Loucy (cell line): ENCODE data around the gene LRP10.

Experiments used
- H2AFZ ChIP-seq: fragments of 200-600 bp; sonication (generic); 2 replicates; pipeline ENCODE4 v1.6.0; 2016; ENCODE audit warnings: antibody characterized with exemption, mild to moderate bottlenecking, low read length, moderate library complexity
- H3F3A ChIP-seq: fragments of 200-600 bp; 2 replicates; pipeline ENCODE4 v1.6.0; 2016; ENCODE audit warnings: antibody characterized with exemption, low read depth, mild to moderate bottlenecking
- H3K27me3 ChIP-seq: fragments of 200-600 bp; sonication (generic); 2 replicates; pipeline ENCODE4 v1.6.1; 2014; ENCODE audit warnings: low read length, mild to moderate bottlenecking; ENCODE audit not compliant: insufficient read depth, poor library complexity, severe bottlenecking
- H3K36me3 ChIP-seq: fragments of 200-600 bp; sonication (generic); 2 replicates; pipeline ENCODE4 v1.6.1; 2016; ENCODE audit warnings: low read length; ENCODE audit not compliant: insufficient read depth
- H3K4me1 ChIP-seq: fragments of 200-600 bp; sonication (generic); 2 replicates; pipeline ENCODE4 v1.5.1; 2014; ENCODE audit warnings: low read length, mild to moderate bottlenecking; ENCODE audit not compliant: insufficient read depth, poor library complexity, severe bottlenecking
- H3K4me2 ChIP-seq: fragments of 200-600 bp; sonication (generic); 2 replicates; pipeline ENCODE4 v1.6.0; 2014; ENCODE audit warnings: antibody characterized with exemption, low read length, low read depth, mild to moderate bottlenecking; ENCODE audit not compliant: poor library complexity, severe bottlenecking
- H3K4me3 ChIP-seq: fragments of 200-600 bp; sonication (generic); 2 replicates; pipeline ENCODE4 v1.5.1; 2014; ENCODE audit warnings: low read length, mild to moderate bottlenecking, mixed read lengths; ENCODE audit not compliant: poor library complexity, severe bottlenecking
- H3K79me2 ChIP-seq: fragments of 200-600 bp; sonication (generic); 2 replicates; pipeline ENCODE4 v1.6.1; 2014; ENCODE audit warnings: low read length; ENCODE audit not compliant: insufficient read depth
- H3K9ac ChIP-seq: fragments of 200-600 bp; sonication (generic); 2 replicates; pipeline ENCODE4 v1.6.0; 2014; ENCODE audit warnings: mild to moderate bottlenecking, low read depth, low read length, moderate library complexity; ENCODE audit not compliant: poor library complexity, severe bottlenecking
- H3K9me2 ChIP-seq: fragments of 200-600 bp; sonication (generic); replicated peaks from 2 replicates; pipeline ENCODE4 v1.6.1; 2016; ENCODE audit warnings: low read depth, low read length, mixed read lengths
- H3K9me3 ChIP-seq: fragments of 200-600 bp; sonication (generic); 2 replicates; pipeline ENCODE4 v1.6.1; 2014; ENCODE audit warnings: mild to moderate bottlenecking, antibody characterized with exemption, low read length, low read depth; ENCODE audit not compliant: insufficient read depth
- H4K20me1 ChIP-seq: fragments of 200-600 bp; sonication (generic); 2 replicates; pipeline ENCODE4 v1.6.0; 2014; ENCODE audit warnings: antibody characterized with exemption, low read length, mild to moderate bottlenecking; ENCODE audit not compliant: insufficient read depth, poor library complexity, severe bottlenecking
- CTCF ChIP-seq: fragments of 200-600 bp; sonication (generic); conservative IDR thresholded peaks from 2 replicates; pipeline ENCODE4 v1.5.1; 2014; ENCODE audit warnings: mild to moderate bottlenecking, antibody characterized with exemption, low read length
- EZH2phosphoT487 ChIP-seq: fragments of 200-600 bp; IDR thresholded peaks from 2 replicates; pipeline ENCODE4 v1.6.1; 2018; ENCODE audit warnings: antibody characterized with exemption, mild to moderate bottlenecking, moderate library complexity, borderline replicate concordance

LRP10 gene

GRCh38 chr14:22865424-22866405 is 5.8 kb upstream of the LRP10 start:
- Histone ChIP-seq H2AFZ (no peak overlapping the region), H4K20me1 (no peaks in the 10 kb centered on the region), H3K4me2 (peak overlapping the region; percentile 21), H3K4me3 (no peak overlapping the region), H3K9ac (no peak overlapping the region), H3F3A (no peaks in the 10 kb centered on the region), H3K27me3 (peaks cover 22% of the 10 kb centered on the region), H3K36me3 (no peaks in the 10 kb centered on the region), H3K4me1 (peaks cover 17% of the 10 kb centered on the region), H3K9me3 (no peaks in the 10 kb centered on the region), H3K9me2 (no peaks in the 10 kb centered on the region), H3K79me2 (no peaks in the 10 kb centered on the region)
- TF ChIP-seq CTCF, result peak; percentile 72
- no peak for TF ChIP-seq EZH2phosphoT487

- Histone ChIP-seq H3K4me3 (no peak overlapping the region), H3K9ac (no peak overlapping the region), H4K20me1 (no peaks in the 10 kb centered on the region), H2AFZ (no peak overlapping the region), H3K36me3 (no peaks in the 10 kb centered on the region), H3K4me2 (no peak overlapping the region), H3K4me1 (peaks cover 18% of the 10 kb centered on the region), H3K79me2 (no peaks in the 10 kb centered on the region), H3F3A (peaks cover 4% of the 10 kb centered on the region; the same call in 1 of the 2 replicates), H3K9me2 (no peaks in the 10 kb centered on the region), H3K27me3 (peaks cover 10% of the 10 kb centered on the region), H3K9me3 (no peaks in the 10 kb centered on the region)
- no peak for TF ChIP-seq CTCF
- TF ChIP-seq EZH2phosphoT487, result no peak
Observed at GRCh38 chr14:22866874-22867273, 4.7 kb upstream of the LRP10 start.

GRCh38 chr14:22870811-22871223 is 723 bp upstream of the LRP10 start:
- H3K4me2 ChIP-seq, result peak overlapping the region; percentile 69
- H3K36me3 ChIP-seq, result peaks cover 8% of the 10 kb centered on the region; the same call in 1 of the 2 replicates
- no peak for TF ChIP-seq CTCF
- TF ChIP-seq EZH2phosphoT487, result no peak
- peak overlapping the region; percentile 83 for H3K4me3 ChIP-seq
- H3K9ac ChIP-seq, result peak overlapping the region; percentile 81
- H3K27me3 ChIP-seq, result no peaks in the 10 kb centered on the region
- H3K4me1 ChIP-seq, result peaks cover 17% of the 10 kb centered on the region
- H3K9me2 ChIP-seq, result no peaks in the 10 kb centered on the region
- peak overlapping the region; percentile 83 for H2AFZ ChIP-seq
- H4K20me1 ChIP-seq, result no peaks in the 10 kb centered on the region
- H3K9me3 ChIP-seq, result no peaks in the 10 kb centered on the region
- peaks cover 3% of the 10 kb centered on the region; the same call in 1 of the 2 replicates for H3K79me2 ChIP-seq
- peaks cover 4% of the 10 kb centered on the region; the same call in 1 of the 2 replicates for H3F3A ChIP-seq
